GM23338 (cell line): Measurements from ENCODE around the gene PARD6A. TPM values are rescaled to one million over a fixed set of nuclear protein-coding genes. Genes with fewer than 3 reads are reported as not detected.

Experiments used
- ATAC-seq: fragments of 200-7000 bp; cut with Tn5 transposase; 3 replicates; pipeline ENCODE4 v1.9.1; 2020
- DNase-seq: peaks from one replicate; pipeline ENCODE4 v3.0.0-alpha.2; 2015; ENCODE audit warnings: low spot score
- H2AFZ ChIP-seq: fragments of 200-600 bp; sonication (generic); 2 replicates; pipeline ENCODE4 v1.8.0; 2016; ENCODE audit warnings: antibody characterized with exemption, mild to moderate bottlenecking, moderate library complexity
- H3F3A ChIP-seq: fragments of 200-600 bp; sonication (generic); replicated peaks from 2 replicates; pipeline ENCODE4 v1.8.0; 2017; ENCODE audit warnings: antibody characterized with exemption, mixed run types, low read depth
- H3K27ac ChIP-seq: fragments of 200-600 bp; sonication (generic); 2 replicates; pipeline ENCODE4 v1.6.1; 2016; ENCODE audit warnings: low read depth
- H3K27me3 ChIP-seq: fragments of 200-600 bp; sonication (generic); 2 replicates; pipeline ENCODE4 v1.8.0; 2016; ENCODE audit warnings: mild to moderate bottlenecking, mixed run types, moderate library complexity; ENCODE audit not compliant: insufficient read depth
- H3K36me3 ChIP-seq: fragments of 200-600 bp; sonication (generic); 2 replicates; pipeline ENCODE4 v1.8.0; 2016; ENCODE audit warnings: mild to moderate bottlenecking; ENCODE audit not compliant: insufficient read depth
- H3K4me1 ChIP-seq: fragments of 200-600 bp; sonication (generic); 2 replicates; pipeline ENCODE4 v1.8.0; 2016; ENCODE audit warnings: mild to moderate bottlenecking, moderate library complexity; ENCODE audit not compliant: insufficient read depth
- H3K4me2 ChIP-seq: fragments of 200-600 bp; sonication (generic); 2 replicates; pipeline ENCODE4 v1.7.1; 2017; ENCODE audit warnings: mixed run types
- H3K4me3 ChIP-seq: fragments of 200-600 bp; sonication (generic); 2 replicates; pipeline ENCODE4 v1.6.1; 2016; ENCODE audit warnings: mixed run types
- H3K79me2 ChIP-seq: fragments of 200-600 bp; sonication (generic); replicated peaks from 2 replicates; pipeline ENCODE4 v1.8.0; 2017; ENCODE audit warnings: mild to moderate bottlenecking; ENCODE audit not compliant: insufficient read depth
- H3K9me2 ChIP-seq: fragments of 200-600 bp; sonication (generic); 2 replicates; pipeline ENCODE4 v1.8.0; 2017; ENCODE audit not compliant: insufficient read depth
- H4K20me1 ChIP-seq: fragments of 200-600 bp; sonication (generic); replicated peaks from 2 replicates; pipeline ENCODE4 v1.8.0; 2017; ENCODE audit warnings: mild to moderate bottlenecking; ENCODE audit not compliant: insufficient read depth
- H3K27ac Mint-ChIP-seq: 2 replicates; pipeline ENCODE4 v1.8.0; 2020; ENCODE audit warnings: inconsistent platforms, mild to moderate bottlenecking, moderate library complexity, mixed read lengths
- H3K27me3 Mint-ChIP-seq: 3 replicates; pipeline ENCODE4 v1.8.0; 2022; ENCODE audit warnings: low read depth, mild to moderate bottlenecking, moderate library complexity, mixed read lengths, inconsistent platforms; ENCODE audit not compliant: insufficient read depth, poor library complexity
- H3K36me3 Mint-ChIP-seq: 3 replicates; pipeline ENCODE4 v1.8.0; 2021; ENCODE audit warnings: low read depth, mild to moderate bottlenecking, inconsistent platforms, moderate library complexity, mixed read lengths
- H3K4me1 Mint-ChIP-seq: 3 replicates; pipeline ENCODE4 v1.8.0; 2020; ENCODE audit warnings: mild to moderate bottlenecking, inconsistent platforms, mixed read lengths
- H3K4me3 Mint-ChIP-seq: 3 replicates; pipeline ENCODE4 v1.8.0; 2021; ENCODE audit warnings: moderate library complexity, mild to moderate bottlenecking, inconsistent platforms, mixed read lengths
- H3K9me3 Mint-ChIP-seq: 3 replicates; pipeline ENCODE4 v1.8.0; 2020; ENCODE audit warnings: moderate library complexity, mild to moderate bottlenecking, inconsistent platforms, mixed read lengths
- CREB1 ChIP-seq: fragments of 250-450 bp; sonication (Bioruptor Pico); IDR thresholded peaks from 2 replicates; pipeline ENCODE4 v1.5.0; 2020; ENCODE audit warnings: low read depth, mild to moderate bottlenecking, moderate library complexity
- CTCF ChIP-seq, 2 experiments: fragments of 200-600 bp in 1 of 2; sonication (generic) in 1 of 2; conservative IDR thresholded peaks; 2 replicates each; pipeline versions ENCODE4 v1.5.1 to v1.6.1; 2016 to 2017; ENCODE audit warnings: antibody characterized with exemption in 2 of 2, low read depth in 2 of 2, mild to moderate bottlenecking in 2 of 2, moderate library complexity in 1 of 2
- EZH2 ChIP-seq: fragments of 200-600 bp; sonication (generic); IDR thresholded peaks from one replicate; pipeline ENCODE4 v1.8.0; 2017; ENCODE audit warnings: antibody characterized with exemption, mild to moderate bottlenecking, low read depth; ENCODE audit not compliant: unreplicated experiment
- EZH2phosphoT487 ChIP-seq: fragments of 200-600 bp; sonication (generic); IDR thresholded peaks from one replicate; pipeline ENCODE4 v1.8.1; 2018; ENCODE audit warnings: antibody characterized with exemption; ENCODE audit not compliant: unreplicated experiment
- JUNB ChIP-seq: IDR thresholded peaks from one replicate; pipeline ENCODE4 v1.6.1; 2016; ENCODE audit warnings: antibody characterized with exemption; ENCODE audit not compliant: unreplicated experiment
- NANOG ChIP-seq: IDR thresholded peaks from 2 replicates; pipeline ENCODE4 v1.6.1; 2016; ENCODE audit warnings: antibody characterized with exemption, borderline replicate concordance
- POLR2AphosphoS5 ChIP-seq: IDR thresholded peaks from 2 replicates; pipeline ENCODE4 v1.6.1; 2016; ENCODE audit warnings: antibody characterized with exemption, low read depth
- STAT1 ChIP-seq: IDR thresholded peaks from one replicate; pipeline ENCODE4 v1.6.1; 2016; ENCODE audit warnings: antibody characterized with exemption; ENCODE audit not compliant: unreplicated experiment
- ZNF114 ChIP-seq: fragments of 250-450 bp; sonication (Bioruptor Pico); IDR thresholded peaks from 2 replicates; pipeline ENCODE4 v1.5.0; 2020; ENCODE audit warnings: mild to moderate bottlenecking, moderate library complexity
- ZNF331 ChIP-seq: fragments of 250-450 bp; sonication (Bioruptor Pico); IDR thresholded peaks from 2 replicates; pipeline ENCODE4 v1.5.0; 2020; ENCODE audit warnings: low read depth, mild to moderate bottlenecking, moderate library complexity
- polyA plus RNA-seq: library from polyadenylated mRNA; unstranded; fragments of >200 nt; fragmentation: Nextera tagmentation; extraction: Ambion mirVana; gene quantifications from 2 replicates; pipeline ENCODE4 v1.2.1, GENCODE V29; 2016
- total RNA-seq: library from RNA; depleted of rRNA; stranded (reverse); fragments of >200 nt; shearing (Covaris generic); gene quantifications from 2 replicates; pipeline ENCODE4 v1.2.3, GENCODE V29; 2014
- TF ChIP-seq, protein P1 (sequence below): fragments of 250-450 bp; sonication (Bioruptor Pico); IDR thresholded peaks from 2 replicates; pipeline ENCODE4 v1.5.0; 2020; ENCODE audit warnings: mild to moderate bottlenecking, moderate library complexity
- TF ChIP-seq, protein P2 (sequence below): IDR thresholded peaks from 2 replicates; pipeline ENCODE4 v1.6.1; 2016; ENCODE audit warnings: antibody characterized with exemption
- TF ChIP-seq, protein P3 (sequence below): IDR thresholded peaks from one replicate; pipeline ENCODE4 v1.6.1; 2018; ENCODE audit warnings: antibody characterized with exemption; ENCODE audit not compliant: unreplicated experiment

The PARD6A gene
- total and polyA plus RNA-seq, 2 experiments from 2014 or later, result 11.1 to 15.7 TPM

DNA sequence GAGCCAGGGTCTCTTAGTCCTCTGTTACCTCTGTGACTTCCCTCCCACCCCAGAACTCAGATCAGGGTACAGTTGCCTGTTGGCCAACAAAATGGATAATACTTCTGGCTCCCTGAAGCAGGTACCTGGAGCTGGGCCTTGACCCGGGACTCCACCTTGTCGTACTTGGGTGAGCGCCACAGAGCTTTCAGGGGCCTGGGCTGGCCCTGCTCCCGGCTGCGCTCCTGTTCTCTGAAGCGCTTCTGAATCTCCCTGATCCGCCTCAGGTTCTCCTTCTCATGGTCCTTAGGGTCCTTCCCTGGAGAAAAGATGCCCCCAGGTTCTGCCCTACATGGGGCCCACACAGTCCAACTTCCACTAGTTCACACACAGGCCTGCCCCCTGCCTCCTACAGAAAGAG lies 4.1 kb downstream of the PARD6A start:
- Histone ChIP-seq H3K9me2 (no peaks in the 10 kb centered on the region), H3K79me2 (no peaks in the 10 kb centered on the region), H3K27me3 (peaks cover 10% of the 10 kb centered on the region), H4K20me1 (0 out of 2 replicates have a peak, but pooled peaks cover 5% of the 10 kb centered on the region), H3F3A (peaks cover 32% of the 10 kb centered on the region), H2AFZ (no peak overlapping the region), H3K36me3 (no peaks in the 10 kb centered on the region), H3K4me1 (peaks cover 14% of the 10 kb centered on the region; the same call in 1 of the 2 replicates), H3K27ac (no peak overlapping the region), H3K4me2 (no peak overlapping the region), H3K4me3 (no peak overlapping the region)
- no peak for DNase-seq
- no peak for TF ChIP-seq CTCF (conservative IDR thresholded peaks at IDR 0.05; ENCODE audit: low read depth in 2 of 2)
- TF ChIP-seq, protein P1, sequence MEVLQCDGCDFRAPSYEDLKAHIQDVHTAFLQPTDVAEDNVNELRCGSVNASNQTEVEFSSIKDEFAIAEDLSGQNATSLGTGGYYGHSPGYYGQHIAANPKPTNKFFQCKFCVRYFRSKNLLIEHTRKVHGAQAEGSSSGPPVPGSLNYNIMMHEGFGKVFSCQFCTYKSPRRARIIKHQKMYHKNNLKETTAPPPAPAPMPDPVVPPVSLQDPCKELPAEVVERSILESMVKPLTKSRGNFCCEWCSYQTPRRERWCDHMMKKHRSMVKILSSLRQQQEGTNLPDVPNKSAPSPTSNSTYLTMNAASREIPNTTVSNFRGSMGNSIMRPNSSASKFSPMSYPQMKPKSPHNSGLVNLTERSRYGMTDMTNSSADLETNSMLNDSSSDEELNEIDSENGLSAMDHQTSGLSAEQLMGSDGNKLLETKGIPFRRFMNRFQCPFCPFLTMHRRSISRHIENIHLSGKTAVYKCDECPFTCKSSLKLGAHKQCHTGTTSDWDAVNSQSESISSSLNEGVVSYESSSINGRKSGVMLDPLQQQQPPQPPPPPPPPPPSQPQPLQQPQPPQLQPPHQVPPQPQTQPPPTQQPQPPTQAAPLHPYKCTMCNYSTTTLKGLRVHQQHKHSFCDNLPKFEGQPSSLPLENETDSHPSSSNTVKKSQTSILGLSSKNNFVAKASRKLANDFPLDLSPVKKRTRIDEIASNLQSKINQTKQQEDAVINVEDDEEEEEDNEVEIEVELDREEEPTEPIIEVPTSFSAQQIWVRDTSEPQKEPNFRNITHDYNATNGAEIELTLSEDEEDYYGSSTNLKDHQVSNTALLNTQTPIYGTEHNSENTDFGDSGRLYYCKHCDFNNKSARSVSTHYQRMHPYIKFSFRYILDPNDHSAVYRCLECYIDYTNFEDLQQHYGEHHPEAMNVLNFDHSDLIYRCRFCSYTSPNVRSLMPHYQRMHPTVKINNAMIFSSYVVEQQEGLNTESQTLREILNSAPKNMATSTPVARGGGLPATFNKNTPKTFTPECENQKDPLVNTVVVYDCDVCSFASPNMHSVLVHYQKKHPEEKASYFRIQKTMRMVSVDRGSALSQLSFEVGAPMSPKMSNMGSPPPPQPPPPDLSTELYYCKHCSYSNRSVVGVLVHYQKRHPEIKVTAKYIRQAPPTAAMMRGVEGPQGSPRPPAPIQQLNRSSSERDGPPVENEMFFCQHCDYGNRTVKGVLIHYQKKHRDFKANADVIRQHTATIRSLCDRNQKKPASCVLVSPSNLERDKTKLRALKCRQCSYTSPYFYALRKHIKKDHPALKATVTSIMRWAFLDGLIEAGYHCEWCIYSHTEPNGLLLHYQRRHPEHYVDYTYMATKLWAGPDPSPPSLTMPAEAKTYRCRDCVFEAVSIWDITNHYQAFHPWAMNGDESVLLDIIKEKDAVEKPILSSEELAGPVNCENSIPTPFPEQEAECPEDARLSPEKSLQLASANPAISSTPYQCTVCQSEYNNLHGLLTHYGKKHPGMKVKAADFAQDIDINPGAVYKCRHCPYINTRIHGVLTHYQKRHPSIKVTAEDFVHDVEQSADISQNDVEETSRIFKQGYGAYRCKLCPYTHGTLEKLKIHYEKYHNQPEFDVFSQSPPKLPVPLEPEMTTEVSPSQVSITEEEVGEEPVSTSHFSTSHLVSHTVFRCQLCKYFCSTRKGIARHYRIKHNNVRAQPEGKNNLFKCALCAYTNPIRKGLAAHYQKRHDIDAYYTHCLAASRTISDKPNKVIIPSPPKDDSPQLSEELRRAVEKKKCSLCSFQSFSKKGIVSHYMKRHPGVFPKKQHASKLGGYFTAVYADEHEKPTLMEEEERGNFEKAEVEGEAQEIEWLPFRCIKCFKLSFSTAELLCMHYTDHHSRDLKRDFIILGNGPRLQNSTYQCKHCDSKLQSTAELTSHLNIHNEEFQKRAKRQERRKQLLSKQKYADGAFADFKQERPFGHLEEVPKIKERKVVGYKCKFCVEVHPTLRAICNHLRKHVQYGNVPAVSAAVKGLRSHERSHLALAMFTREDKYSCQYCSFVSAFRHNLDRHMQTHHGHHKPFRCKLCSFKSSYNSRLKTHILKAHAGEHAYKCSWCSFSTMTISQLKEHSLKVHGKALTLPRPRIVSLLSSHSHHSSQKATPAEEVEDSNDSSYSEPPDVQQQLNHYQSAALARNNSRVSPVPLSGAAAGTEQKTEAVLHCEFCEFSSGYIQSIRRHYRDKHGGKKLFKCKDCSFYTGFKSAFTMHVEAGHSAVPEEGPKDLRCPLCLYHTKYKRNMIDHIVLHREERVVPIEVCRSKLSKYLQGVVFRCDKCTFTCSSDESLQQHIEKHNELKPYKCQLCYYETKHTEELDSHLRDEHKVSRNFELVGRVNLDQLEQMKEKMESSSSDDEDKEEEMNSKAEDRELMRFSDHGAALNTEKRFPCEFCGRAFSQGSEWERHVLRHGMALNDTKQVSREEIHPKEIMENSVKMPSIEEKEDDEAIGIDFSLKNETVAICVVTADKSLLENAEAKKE, result no peak
- no peak for TF ChIP-seq ZNF114 (CRISPR knock-in tag)
- no peak for TF ChIP-seq EZH2
- TF ChIP-seq JUNB, result no peak
- TF ChIP-seq NANOG, result no peak
- TF ChIP-seq ZNF331 (CRISPR knock-in tag), result no peak
- no peak for TF ChIP-seq CREB1
- no peak for TF ChIP-seq EZH2phosphoT487
- TF ChIP-seq, protein P2, sequence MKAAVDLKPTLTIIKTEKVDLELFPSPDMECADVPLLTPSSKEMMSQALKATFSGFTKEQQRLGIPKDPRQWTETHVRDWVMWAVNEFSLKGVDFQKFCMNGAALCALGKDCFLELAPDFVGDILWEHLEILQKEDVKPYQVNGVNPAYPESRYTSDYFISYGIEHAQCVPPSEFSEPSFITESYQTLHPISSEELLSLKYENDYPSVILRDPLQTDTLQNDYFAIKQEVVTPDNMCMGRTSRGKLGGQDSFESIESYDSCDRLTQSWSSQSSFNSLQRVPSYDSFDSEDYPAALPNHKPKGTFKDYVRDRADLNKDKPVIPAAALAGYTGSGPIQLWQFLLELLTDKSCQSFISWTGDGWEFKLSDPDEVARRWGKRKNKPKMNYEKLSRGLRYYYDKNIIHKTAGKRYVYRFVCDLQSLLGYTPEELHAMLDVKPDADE, result no peak
- no peak for TF ChIP-seq POLR2AphosphoS5
- TF ChIP-seq, protein P3, sequence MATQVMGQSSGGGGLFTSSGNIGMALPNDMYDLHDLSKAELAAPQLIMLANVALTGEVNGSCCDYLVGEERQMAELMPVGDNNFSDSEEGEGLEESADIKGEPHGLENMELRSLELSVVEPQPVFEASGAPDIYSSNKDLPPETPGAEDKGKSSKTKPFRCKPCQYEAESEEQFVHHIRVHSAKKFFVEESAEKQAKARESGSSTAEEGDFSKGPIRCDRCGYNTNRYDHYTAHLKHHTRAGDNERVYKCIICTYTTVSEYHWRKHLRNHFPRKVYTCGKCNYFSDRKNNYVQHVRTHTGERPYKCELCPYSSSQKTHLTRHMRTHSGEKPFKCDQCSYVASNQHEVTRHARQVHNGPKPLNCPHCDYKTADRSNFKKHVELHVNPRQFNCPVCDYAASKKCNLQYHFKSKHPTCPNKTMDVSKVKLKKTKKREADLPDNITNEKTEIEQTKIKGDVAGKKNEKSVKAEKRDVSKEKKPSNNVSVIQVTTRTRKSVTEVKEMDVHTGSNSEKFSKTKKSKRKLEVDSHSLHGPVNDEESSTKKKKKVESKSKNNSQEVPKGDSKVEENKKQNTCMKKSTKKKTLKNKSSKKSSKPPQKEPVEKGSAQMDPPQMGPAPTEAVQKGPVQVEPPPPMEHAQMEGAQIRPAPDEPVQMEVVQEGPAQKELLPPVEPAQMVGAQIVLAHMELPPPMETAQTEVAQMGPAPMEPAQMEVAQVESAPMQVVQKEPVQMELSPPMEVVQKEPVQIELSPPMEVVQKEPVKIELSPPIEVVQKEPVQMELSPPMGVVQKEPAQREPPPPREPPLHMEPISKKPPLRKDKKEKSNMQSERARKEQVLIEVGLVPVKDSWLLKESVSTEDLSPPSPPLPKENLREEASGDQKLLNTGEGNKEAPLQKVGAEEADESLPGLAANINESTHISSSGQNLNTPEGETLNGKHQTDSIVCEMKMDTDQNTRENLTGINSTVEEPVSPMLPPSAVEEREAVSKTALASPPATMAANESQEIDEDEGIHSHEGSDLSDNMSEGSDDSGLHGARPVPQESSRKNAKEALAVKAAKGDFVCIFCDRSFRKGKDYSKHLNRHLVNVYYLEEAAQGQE, result no peak
- no peak for TF ChIP-seq STAT1
- Mint-ChIP-seq H3K9me3 (no peaks in the 10 kb centered on the region; the same call in 2 of the 3 replicates), H3K4me1 (peaks cover 17% of the 10 kb centered on the region), H3K27me3 (peaks cover 25% of the 10 kb centered on the region), H3K4me3 (peak overlapping the region; percentile 74; the same call in 1 of the 3 replicates), H3K27ac (no peak overlapping the region), H3K36me3 (peaks cover 3% of the 10 kb centered on the region)
- ATAC-seq, result no peak
